OCI-LY7 (cell line): Measurements from ENCODE around the gene EDC3.

Source experiments
- CTCF ChIP-seq: fragments of 200-600 bp; sonication (generic); conservative IDR thresholded peaks from 2 replicates; pipeline ENCODE4 v1.5.1; 2014; ENCODE audit warnings: mild to moderate bottlenecking, antibody characterized with exemption, low read length, moderate library complexity, mixed read lengths
- EZH2phosphoT487 ChIP-seq: fragments of 200-600 bp; sonication (generic); IDR thresholded peaks from 2 replicates; pipeline ENCODE4 v1.6.1; 2018; ENCODE audit warnings: low read depth, borderline replicate concordance, mild to moderate bottlenecking, mixed run types, antibody characterized with exemption, low read length, moderate library complexity, mixed read lengths

DNA sequence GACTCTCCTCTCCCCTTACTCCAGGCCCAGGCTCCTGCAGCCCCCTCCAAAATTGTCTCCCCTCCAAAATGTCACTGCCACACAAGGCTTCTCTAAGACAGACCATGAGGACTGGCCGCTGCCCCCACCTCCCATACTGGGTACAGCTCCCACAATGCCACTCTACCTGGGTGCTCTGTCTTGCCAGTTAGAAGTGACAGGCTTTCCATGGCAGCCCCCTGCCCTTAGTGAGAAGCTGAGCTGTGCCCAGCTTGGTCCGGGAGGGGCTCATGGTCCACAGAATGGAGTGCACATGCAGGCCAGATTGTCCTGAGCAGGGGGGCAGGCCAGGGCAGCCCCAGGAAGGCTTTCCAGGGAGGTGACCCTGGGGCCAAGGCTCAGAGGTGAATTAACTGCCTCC is 83.1 kb downstream of the EDC3 start:
- TF ChIP-seq EZH2phosphoT487 (no peak), CTCF (no peak)
